ENCODE data around the gene PPP1CB. TPM values are rescaled to one million over a fixed set of nuclear protein-coding genes. Genes with fewer than 3 reads are reported as not detected.

The PPP1CB gene
- total RNA-seq, 1 donor from 2014 or later: 135 TPM

DNA sequence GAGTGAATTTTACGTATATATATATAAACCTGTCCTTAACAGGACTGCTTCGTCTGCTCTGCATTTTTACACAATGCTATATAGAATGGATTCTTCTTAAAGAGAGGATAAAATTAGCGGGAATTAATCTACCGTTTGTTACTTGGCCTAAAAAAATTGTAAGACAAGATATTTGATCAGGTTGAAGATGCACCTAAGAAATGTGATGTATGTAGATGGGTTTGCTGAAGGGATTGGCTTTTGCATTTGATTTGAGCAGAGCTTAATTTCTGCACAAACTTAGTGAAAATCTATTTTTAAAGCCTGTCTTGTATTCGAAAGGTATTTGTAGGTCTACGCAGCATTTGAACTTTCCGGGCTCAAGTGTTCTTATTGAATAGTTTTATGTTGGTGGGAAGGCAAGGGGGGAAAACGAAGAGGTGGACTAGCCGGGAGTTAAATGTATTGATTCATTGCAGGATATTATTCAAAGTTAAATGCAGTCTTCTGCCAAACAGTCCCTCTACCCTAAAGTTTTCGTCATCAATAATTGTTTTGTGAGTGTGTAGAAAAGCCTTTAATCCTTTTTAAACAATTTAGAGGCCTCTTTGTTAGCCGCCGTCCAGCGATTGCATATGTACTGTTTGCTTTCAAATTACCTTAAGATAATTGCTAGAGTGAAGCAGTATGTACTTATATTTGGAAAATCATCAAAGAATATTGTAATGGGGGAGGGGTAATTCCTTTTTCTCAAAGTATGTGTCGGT, 1.2 kb downstream of the PPP1CB start:
- Mint-ChIP-seq H3K27ac (peak overlapping the region; percentile 93), H3K27me3 (no peaks in the 10 kb centered on the region)
- no peak for DNase-seq

DNA sequence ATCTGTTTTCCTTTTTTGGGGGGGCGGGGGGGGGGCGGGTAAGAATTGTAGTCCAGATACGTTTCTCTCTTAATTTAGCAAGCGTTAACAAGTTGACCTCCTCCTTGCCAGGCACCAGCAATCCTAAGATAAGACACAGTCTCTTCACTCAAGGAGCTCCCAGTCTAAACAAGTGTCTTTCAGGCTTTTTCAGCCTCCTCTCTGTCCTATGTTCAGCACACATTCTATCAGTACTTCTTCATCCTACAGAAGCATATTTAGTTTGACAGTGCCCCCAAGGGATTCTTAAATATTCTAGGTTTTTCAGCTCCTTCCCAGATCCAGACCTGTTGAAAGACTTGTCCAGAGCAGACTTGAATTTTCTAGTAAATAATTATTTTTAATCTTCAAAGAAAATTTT, 2.7 kb downstream of the PPP1CB start:
- H3K4me3 Mint-ChIP-seq: no peak overlapping the region

More for the DNA sequence above, 1.2 kb downstream of the PPP1CB start:
- TF ChIP-seq, protein P1, sequence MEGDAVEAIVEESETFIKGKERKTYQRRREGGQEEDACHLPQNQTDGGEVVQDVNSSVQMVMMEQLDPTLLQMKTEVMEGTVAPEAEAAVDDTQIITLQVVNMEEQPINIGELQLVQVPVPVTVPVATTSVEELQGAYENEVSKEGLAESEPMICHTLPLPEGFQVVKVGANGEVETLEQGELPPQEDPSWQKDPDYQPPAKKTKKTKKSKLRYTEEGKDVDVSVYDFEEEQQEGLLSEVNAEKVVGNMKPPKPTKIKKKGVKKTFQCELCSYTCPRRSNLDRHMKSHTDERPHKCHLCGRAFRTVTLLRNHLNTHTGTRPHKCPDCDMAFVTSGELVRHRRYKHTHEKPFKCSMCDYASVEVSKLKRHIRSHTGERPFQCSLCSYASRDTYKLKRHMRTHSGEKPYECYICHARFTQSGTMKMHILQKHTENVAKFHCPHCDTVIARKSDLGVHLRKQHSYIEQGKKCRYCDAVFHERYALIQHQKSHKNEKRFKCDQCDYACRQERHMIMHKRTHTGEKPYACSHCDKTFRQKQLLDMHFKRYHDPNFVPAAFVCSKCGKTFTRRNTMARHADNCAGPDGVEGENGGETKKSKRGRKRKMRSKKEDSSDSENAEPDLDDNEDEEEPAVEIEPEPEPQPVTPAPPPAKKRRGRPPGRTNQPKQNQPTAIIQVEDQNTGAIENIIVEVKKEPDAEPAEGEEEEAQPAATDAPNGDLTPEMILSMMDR (IDR thresholded peaks at IDR 0.05): no peak
- H3K9me3 Mint-ChIP-seq: no peaks in the 10 kb centered on the region
- no peak for ATAC-seq (ENCODE audit: low read depth)
- ChIA-PET POLR2A (interaction anchor here (1.0 to 2.7 kb wide), 6 partner anchors 36 to 186 kb away, joined by 3 to 23 read pairs (median 10); partner anchors contain the start of genes SPDYA, TRMT61B and WDR43), CTCF (interaction anchor here (5.2 kb wide), 1 partner anchor 158 kb away, joined by 63 read pairs; no protein-coding TSS in a partner anchor)
- peaks cover 33% of the 10 kb centered on the region for H3K36me3 Mint-ChIP-seq (ENCODE audit: low read depth)
- intact Hi-C loops (cut with micrococcal nuclease): loop anchor here (1.0 to 5.0 kb wide), 3 partner anchors 159 to 1541 kb away; partner anchors contain the start of genes ATRAID, SLC5A6 and YPEL5
- peaks cover 67% of the 10 kb centered on the region for H3K4me1 Mint-ChIP-seq
- peak overlapping the region; percentile 95 for H3K4me3 Mint-ChIP-seq

DNA sequence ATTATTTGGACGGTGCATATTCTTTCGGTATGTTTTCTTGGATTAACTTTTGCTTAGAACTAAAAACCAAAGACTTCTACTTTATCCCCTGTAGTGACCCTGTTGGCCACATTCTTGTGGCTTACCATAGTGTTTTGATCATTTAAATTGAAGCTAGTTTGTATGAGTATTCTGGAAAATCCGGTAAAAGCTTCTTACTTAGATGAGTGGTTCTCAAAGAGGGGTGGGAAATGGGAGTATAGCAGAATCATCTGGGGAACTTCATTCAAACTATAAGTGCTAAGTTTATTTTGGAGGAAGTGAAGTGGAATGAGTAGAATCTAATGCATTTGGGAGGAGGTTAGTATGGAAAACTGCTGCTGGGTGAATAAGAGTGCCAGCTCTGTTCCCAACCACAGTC, 3.8 kb downstream of the PPP1CB start:
- ChIA-PET CTCF (interaction anchor here (5.2 kb wide), 1 partner anchor 161 kb away, joined by 63 read pairs; no protein-coding TSS in a partner anchor), POLR2A (no interaction called here)
- H3K36me3 Mint-ChIP-seq (ENCODE audit: low read depth): peaks cover 46% of the 10 kb centered on the region
- no peak for ATAC-seq (ENCODE audit: low read depth)
- no peaks in the 10 kb centered on the region for H3K9me3 Mint-ChIP-seq
- no peaks in the 10 kb centered on the region for H3K27me3 Mint-ChIP-seq
- TF ChIP-seq, protein P1 (IDR thresholded peaks at IDR 0.05): no peak
- no peak overlapping the region for H3K4me3 Mint-ChIP-seq
- intact Hi-C loops (cut with micrococcal nuclease): no loop called here
- no peak overlapping the region for H3K27ac Mint-ChIP-seq
- peaks cover 66% of the 10 kb centered on the region for H3K4me1 Mint-ChIP-seq
- DNase-seq: no peak

More for the DNA sequence above, 2.7 kb downstream of the PPP1CB start:
- TF ChIP-seq, protein P1 (IDR thresholded peaks at IDR 0.05): no peak
- peaks cover 70% of the 10 kb centered on the region for H3K4me1 Mint-ChIP-seq
- DNase-seq (no peak), ATAC-seq (ENCODE audit: low read depth) (no peak)
- ChIA-PET POLR2A (no interaction called here), CTCF (interaction anchor here (5.2 kb wide), 1 partner anchor 160 kb away, joined by 63 read pairs; no protein-coding TSS in a partner anchor)
- no peaks in the 10 kb centered on the region for H3K9me3 Mint-ChIP-seq
- peaks cover 39% of the 10 kb centered on the region for H3K36me3 Mint-ChIP-seq (ENCODE audit: low read depth)
- H3K27me3 Mint-ChIP-seq: no peaks in the 10 kb centered on the region
- intact Hi-C loops (cut with micrococcal nuclease): loop anchor here (5.0 kb wide), 2 partner anchors 1393 to 1542 kb away; partner anchors contain the start of genes ATRAID, SLC5A6 and YPEL5
- H3K27ac Mint-ChIP-seq: no peak overlapping the region

DNA sequence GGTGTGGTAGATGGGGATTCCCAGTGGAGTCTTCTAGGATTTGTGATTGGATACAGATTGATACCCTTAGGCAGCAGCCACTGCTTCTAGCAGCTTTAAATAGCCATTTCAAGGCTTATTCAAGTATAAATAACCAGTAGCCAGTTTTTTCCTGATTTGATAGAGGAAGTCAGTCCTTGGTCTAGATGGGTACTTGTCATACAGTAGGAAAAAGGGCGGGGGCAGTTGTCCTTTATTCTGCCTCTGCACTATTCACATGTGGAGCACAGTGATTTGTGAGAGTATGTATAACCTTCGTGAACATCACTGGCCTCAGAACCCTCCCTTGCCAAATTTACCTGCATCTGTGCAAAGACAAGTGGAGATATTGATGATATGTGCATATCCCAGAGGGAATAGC, 6.8 kb downstream of the PPP1CB start:
- DNase-seq: no peak
- CTCF ChIA-PET: interaction anchor here (1.8 kb wide), 1 partner anchor 164 kb away, joined by 3 read pairs; no protein-coding TSS in a partner anchor
- TF ChIP-seq, protein P1 (IDR thresholded peaks at IDR 0.05): no peak
- Mint-ChIP-seq H3K4me3 (no peak overlapping the region), H3K4me1 (peaks cover 66% of the 10 kb centered on the region), H3K27ac (no peak overlapping the region), H3K27me3 (no peaks in the 10 kb centered on the region), H3K9me3 (no peaks in the 10 kb centered on the region), H3K36me3 (ENCODE audit: low read depth) (peaks cover 38% of the 10 kb centered on the region)
- ATAC-seq (ENCODE audit: low read depth): no peak
- intact Hi-C loops (cut with micrococcal nuclease): no loop called here
- POLR2A ChIA-PET: interaction anchor here (0.7 kb wide), 1 partner anchor 17 kb away, joined by 3 read pairs; no protein-coding TSS in a partner anchor

DNA sequence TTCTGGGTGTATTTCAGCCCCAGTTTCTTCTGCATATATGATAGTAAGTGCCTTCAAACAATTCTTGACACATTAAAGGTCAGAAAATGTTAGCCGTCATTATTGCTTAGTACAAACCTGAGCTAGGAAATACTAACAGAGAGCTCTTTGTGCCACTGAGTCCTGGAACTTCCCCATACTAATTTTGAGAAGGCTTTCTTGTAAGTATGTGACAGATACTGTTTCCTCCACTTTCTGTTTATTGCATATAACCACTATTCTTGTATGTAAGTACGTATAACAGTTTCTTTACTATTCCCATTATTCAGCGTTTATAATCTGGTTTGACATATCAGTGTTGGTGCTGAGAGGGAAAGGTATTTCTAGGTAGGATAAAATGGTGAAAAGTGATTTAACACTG, 9.8 kb downstream of the PPP1CB start:
- H3K27ac Mint-ChIP-seq: no peak overlapping the region
- H3K27me3 Mint-ChIP-seq: no peaks in the 10 kb centered on the region
- DNase-seq (no peak), ATAC-seq (ENCODE audit: low read depth) (no peak)
- peaks cover 61% of the 10 kb centered on the region for H3K4me1 Mint-ChIP-seq
- no peaks in the 10 kb centered on the region for H3K9me3 Mint-ChIP-seq
- peaks cover 32% of the 10 kb centered on the region for H3K36me3 Mint-ChIP-seq (ENCODE audit: low read depth)
- intact Hi-C loops (cut with micrococcal nuclease): loop anchor here (2.0 kb wide), 1 partner anchor 13 kb away; no protein-coding TSS in a partner anchor
- TF ChIP-seq, protein P1 (IDR thresholded peaks at IDR 0.05): no peak
- POLR2A ChIA-PET: no interaction called here
- CTCF ChIA-PET: interaction anchor here (1.4 kb wide), 1 partner anchor 167 kb away, joined by 7 read pairs; no protein-coding TSS in a partner anchor
- no peak overlapping the region for H3K4me3 Mint-ChIP-seq

Data from activated B cell treated with CpG ODN at 0.5 μM for 24 hours (primary cell).